GM19240 (cell line): ENCODE results near the gene SLIT1.
A peak's percentile ranks its signal among the peaks of the same experiment; 100 is the strongest.

Experiments used
- DNase-seq: peaks from one replicate; pipeline ENCODE4 v3.0.0; 2011; ENCODE audit warnings: low spot score; ENCODE audit not compliant: insufficient read length

The SLIT1 gene

DNA sequence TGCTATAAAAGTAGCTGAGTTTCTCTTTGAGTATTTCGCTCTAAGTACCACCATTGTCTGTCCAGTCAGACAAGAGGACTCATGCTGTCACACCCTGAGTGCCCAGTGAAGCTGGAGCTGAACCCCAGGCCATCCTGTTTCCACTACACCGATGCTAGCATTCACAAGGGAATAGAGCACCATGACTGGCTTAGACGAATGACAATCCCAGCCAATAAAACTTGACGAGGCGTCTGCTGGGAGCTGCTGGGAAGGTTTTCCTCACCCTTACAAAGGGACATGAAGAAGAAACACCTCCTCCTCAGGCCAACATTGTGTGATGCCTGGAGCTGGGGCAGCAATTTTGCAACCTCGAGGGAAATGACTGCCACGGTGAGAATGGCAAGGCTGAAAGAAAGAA, 17.5 kb upstream of the SLIT1 start:
- DNase-seq = no peak

DNA sequence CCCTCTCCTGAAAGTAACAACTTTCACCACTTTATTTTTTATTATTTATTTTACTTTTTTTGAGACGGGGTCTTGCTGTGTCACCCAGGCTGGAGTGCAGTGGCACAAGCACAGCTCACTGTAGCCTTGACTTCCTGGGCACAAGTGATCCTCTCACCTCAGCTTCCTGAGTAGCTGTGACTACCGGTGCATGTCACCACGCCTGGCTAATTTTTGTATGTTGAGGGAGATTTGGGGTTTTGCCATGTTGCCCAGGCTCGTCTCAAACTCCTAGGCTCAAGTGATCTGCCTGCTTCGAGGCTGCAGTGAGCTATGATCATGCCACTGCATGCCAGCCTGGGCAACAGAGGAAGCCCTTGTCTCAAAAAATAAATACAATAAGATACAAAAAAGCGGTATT, 14.9 kb upstream of the SLIT1 start:
- DNase-seq = no peak

DNA sequence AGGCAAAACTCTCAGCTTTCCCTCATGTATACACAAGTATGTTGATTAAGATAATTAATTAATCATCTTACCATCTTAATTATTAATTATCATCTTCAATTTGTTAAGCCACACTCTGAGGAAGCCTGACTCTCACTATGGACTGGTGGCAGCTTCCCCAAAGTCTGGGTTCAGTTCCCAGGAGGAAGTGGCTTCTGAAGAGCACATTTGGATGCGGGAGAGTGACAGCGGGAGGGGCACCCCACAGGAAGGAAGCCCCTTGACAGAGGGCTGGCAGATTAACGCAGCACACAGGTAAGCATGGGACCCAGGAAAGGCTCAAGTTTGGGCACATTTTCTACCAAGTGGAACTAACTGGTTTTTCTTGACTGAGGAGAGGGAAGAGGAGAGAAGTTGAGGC, 13.4 kb upstream of the SLIT1 start:
- no peak for DNase-seq

DNA sequence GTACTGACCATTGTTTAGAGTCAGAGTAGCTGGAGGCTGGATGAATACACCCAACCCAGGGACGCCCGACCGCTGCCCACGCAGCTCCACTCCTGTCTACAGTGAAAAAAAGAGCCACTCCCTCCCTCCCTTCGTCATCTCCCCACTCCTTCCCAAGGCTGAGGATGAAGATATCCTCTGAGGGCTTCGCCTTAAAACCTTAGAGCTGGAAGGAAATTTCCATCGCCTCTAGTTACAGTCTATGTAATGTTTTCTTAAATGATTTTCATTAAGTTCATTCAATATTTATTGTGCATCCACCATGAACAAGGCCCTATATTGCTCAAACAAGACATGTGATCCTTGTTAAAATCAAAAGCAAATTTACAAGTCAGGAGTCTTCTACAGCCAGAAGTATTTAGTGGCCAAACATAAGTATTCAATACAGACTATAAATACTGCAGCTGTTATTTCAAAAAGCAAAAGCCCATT, 11.3 kb upstream of the SLIT1 start:
- no peak for DNase-seq

- DNase-seq = peak; percentile 63
Measured at GRCh38 chr10:97196223-97197029, 10.7 kb upstream of the SLIT1 start.

GRCh38 chr10:97195706-97196222, 10.0 kb upstream of the SLIT1 start:
- no peak for DNase-seq

GRCh38 chr10:97192952-97193435, 7.2 kb upstream of the SLIT1 start:
- DNase-seq = no peak

DNA sequence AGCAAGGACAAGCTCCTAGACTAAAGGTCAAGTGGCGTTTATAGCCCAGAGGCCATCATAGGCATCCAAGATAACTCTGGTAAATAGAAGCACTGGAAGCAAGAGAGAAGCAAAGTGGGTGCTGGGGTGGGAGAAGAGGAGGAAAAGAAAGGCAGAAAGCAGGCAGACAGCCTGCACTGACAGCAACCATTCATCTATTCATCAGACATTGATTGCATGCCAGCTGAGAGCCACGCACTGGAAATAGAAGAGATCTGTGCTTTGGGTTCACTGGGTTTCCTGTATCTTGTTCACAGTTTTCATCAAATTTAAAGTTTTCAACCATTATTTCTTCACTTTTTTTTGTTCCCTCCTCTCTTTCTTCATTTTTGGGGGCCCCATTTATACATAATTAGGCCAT, 4.7 kb upstream of the SLIT1 start:
- DNase-seq = no peak

DNA sequence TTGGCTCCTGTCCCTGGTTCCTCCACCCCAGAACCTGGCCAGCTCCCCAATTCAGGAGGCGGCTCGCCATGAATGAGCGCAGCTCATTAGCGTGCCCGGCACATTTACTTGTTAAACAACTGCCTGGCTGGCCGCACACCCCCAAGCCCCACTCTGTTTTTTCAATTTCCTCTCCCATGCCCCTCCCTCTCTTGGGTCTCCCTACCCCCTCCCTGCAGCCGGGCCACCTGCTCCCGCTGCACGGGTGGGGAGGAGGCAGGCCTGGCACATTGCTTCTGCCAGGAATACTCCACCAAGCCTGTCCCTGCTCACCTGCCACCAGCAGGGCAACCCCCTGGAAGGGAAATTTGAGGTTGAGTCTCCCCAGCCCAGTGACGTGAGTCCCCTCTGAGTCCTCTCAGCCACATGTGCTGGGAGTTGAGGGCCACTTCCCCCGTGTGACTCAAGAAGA, 2.5 kb upstream of the SLIT1 start:
- DNase-seq = no peak

DNA sequence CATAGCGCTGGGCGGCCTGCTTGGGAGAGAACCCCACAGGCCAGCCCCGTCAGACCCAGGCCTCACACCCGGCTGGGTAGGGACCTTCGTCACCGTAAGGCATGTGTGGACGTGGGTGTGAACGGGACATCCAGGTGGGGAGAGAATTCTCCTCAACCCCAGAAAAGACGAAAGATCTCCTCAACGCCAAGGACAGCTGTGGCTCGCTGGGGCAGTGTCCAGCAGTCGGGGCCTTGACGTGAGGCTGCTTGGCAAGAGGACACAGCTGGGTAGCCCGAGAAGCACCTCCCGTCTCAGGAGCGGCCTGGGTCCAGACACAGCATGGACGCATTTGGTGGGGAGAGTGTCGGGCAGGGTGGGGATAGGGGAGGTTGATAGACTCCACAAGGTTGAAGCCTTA, 1.2 kb upstream of the SLIT1 start:
- DNase-seq = no peak

DNA sequence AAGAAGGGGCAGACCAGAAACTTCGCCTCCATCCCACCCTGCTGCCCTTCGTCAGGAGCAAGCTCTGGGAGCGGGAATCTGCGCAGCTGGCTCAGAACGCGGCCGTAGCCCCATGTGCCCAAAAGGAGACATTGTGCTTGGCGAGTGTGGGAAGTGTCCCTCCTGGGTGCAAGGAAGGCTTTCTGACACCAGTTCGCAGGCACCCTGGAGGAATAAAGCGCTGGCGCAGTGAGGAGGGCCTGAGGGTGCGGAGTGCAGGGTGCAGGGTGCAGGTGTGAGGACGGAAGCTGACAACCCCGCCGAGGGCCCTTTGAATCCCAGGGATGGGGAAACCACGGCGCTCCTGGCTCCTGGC, 811 bp downstream of the SLIT1 start:
- no peak for DNase-seq

DNA sequence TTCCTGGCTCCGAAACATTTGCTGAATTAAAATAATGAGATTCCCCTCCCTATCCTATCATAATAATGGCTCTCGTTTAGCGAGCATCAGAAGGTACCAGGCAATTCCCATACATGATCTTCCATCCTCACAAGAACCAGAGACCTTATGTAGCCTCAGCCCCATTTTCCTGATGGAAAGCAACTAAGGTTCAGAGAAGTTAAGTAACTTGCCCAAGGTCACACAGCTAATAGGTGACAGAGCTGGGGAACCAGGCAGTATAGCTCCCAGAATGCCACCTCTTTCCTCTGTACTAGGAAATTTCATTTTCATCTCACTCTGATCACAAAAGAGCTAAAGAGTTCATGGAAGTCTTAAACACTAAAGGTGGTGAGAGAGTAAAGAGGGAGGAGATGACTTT, 2.4 kb downstream of the SLIT1 start:
- DNase-seq = no peak

- DNase-seq = no peak
Measured at GRCh38 chr10:97182288-97182990, 3.3 kb downstream of the SLIT1 start.

GRCh38 chr10:97180986-97181385, 4.8 kb downstream of the SLIT1 start:
- no peak for DNase-seq

DNA sequence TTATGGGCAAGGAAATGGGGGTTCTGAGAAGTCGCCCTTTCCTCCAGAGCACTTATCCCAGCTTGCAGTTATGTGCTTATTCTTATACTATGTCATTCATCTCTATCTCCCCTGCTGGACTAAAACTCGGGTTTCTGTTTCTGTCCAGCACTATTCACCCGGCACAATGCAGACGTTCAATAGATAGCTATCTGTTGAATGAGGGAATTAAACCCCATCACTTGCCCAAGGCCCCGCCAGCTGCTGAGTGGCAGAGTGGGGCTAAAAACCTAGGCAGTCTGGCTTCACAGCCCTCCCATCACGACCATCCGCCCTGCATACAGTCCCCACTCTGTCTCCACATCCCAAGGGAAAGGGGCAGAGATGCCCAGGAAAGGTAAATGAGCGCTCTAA, 5.4 kb downstream of the SLIT1 start:
- DNase-seq = no peak

DNA sequence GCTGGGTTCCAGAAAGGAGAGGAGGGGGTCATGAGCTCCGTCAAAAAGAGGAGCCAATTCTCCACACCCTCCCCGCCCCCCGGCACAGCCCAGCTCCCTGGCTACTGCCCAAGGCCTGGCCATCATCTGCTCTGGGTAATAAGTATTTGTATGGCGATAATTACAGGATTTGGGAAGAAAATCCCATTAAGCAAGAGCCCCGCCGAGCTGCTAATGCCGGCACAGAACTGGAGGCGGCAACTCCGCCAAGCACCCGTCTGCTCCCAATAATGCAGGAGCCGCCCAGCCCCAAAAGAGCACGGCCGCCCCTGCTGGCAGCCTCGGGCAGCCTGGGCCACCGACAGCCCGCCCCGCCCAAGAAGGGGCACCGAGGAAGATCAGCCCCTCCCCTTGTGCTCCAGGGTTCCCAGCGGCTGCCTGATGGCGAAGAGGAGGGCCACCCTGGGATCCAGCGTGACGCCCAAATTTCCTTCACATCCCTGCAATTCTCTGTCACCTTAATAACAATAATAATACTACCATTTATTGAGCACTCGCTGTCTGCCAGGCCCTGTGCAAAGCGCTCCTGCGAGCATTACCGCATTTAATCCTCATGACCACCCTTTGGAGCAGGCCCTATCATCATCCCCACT, 5.9 kb downstream of the SLIT1 start:
- no peak for DNase-seq

DNA sequence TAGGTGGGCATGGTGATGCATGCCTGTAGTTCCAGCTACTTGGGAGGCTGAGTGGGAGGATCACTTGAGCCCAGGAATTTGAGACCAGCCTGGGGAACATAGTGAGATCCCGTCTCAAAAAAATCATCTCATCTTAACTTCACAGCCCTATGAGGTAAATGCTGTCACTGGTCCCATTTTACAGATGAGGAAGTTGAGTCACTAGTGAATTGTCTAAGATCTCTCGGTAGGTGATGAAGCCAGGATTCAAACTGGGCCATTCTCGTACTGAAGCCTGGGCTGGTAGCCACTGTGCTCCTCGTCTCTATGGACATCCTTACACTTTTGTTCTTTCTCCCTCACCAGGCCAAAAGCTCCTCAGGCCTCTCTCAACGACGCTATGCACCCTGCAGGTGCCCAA, 6.4 kb downstream of the SLIT1 start:
- DNase-seq = no peak

GRCh38 chr10:97178074-97178473, 7.7 kb downstream of the SLIT1 start:
- no peak for DNase-seq

DNA sequence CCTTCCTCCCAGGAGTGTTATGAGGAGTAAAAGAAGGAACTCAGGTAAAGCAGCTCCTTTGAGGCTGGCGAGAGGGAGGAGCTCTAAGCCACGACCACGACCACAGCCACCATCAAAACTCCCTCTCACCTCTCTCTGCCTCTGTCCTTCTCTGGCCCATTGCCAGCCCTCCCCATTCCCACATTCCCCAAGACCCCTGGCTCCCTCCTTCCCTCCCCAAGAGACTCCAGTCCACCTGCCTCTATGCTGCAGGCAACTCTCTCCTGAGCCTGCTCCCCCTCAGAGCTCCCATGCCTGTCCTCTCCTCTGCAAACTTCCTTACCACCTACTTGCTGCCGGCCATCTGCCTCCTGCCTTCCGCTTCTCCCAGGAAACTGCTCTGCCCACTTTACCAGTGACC, 9.5 kb downstream of the SLIT1 start:
- DNase-seq = no peak

GRCh38 chr10:97175586-97175985, 10.2 kb downstream of the SLIT1 start:
- DNase-seq = no peak

GRCh38 chr10:97174941-97175340, 10.8 kb downstream of the SLIT1 start:
- DNase-seq = no peak

- DNase-seq = no peak
Measured at GRCh38 chr10:97174276-97174775, 11.4 kb downstream of the SLIT1 start.
